ENCODE data around the gene EPHA5. TPM values are rescaled to one million over a fixed set of nuclear protein-coding genes. Genes with fewer than 3 reads are reported as not detected.

The EPHA5 gene
- total RNA-seq, 1 donor from 2014 or later: 0.04 TPM

DNA sequence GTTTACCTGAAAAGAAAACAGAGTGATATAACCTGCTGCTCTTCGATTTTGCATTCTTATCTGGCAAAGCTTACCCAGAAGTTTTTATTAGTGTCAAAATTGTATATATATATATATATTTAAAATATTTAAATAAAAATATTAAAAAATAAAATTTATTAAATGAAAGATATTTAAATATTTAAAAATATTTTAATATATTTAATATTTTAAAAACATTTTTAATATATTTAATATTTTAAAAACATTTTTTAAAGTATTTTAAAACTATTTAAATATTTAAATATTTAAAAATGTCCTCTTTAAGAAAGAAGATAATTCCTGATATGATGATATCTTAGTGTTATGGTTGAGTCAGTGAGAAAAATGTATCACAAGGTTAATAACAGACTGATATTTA is 317.2 kb downstream of the EPHA5 start:
- no peaks in the 10 kb centered on the region for H3K36me3 ChIP-seq (ENCODE audit: control insufficient read depth, insufficient read depth, low read length)
- H3K27me3 ChIP-seq (ENCODE audit: control insufficient read depth, insufficient read depth, low read length): no peaks in the 10 kb centered on the region
- DNase-seq (ENCODE audit: low read depth): no peak
- no peak overlapping the region for H3K4me3 ChIP-seq (ENCODE audit: low read depth, low read length)
- TF ChIP-seq, protein P1, sequence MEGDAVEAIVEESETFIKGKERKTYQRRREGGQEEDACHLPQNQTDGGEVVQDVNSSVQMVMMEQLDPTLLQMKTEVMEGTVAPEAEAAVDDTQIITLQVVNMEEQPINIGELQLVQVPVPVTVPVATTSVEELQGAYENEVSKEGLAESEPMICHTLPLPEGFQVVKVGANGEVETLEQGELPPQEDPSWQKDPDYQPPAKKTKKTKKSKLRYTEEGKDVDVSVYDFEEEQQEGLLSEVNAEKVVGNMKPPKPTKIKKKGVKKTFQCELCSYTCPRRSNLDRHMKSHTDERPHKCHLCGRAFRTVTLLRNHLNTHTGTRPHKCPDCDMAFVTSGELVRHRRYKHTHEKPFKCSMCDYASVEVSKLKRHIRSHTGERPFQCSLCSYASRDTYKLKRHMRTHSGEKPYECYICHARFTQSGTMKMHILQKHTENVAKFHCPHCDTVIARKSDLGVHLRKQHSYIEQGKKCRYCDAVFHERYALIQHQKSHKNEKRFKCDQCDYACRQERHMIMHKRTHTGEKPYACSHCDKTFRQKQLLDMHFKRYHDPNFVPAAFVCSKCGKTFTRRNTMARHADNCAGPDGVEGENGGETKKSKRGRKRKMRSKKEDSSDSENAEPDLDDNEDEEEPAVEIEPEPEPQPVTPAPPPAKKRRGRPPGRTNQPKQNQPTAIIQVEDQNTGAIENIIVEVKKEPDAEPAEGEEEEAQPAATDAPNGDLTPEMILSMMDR (IDR thresholded peaks at IDR 0.05; ENCODE audit: insufficient read depth, low read length, poor library complexity, severe bottlenecking): no peak

DNA sequence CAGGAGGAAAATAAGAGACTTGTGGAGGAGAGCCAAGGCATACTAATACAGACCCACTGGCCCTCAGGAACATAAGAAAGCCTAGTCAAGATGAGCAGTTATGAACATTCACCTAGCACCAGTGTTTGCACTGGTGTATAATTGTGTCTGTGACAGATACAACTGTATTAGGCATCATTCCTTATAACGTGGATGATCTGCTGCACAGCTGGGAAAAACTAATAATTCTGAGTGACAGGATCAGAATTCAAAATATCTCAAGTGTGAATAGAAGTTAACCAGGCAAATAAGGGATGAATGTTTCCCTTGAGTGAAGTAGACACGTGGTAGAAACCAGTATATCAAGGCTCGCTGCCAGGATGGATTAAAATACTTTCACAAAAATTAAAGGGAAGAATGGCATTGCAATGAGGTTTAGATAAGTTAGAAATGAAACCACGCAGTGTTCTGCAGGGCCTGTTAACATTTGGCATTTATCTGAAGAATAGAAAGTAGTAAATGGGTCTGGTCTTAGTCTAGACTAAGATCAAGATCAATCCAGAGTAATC is 325.9 kb downstream of the EPHA5 start:
- Histone ChIP-seq H3K27me3 (ENCODE audit: control insufficient read depth, insufficient read depth, low read length) (no peaks in the 10 kb centered on the region), H3K4me3 (ENCODE audit: low read depth, low read length) (no peak overlapping the region), H3K36me3 (ENCODE audit: control insufficient read depth, insufficient read depth, low read length) (no peaks in the 10 kb centered on the region)
- TF ChIP-seq, protein P1 (IDR thresholded peaks at IDR 0.05; ENCODE audit: insufficient read depth, low read length, poor library complexity, severe bottlenecking): no peak
- DNase-seq (ENCODE audit: low read depth): no peak

DNA sequence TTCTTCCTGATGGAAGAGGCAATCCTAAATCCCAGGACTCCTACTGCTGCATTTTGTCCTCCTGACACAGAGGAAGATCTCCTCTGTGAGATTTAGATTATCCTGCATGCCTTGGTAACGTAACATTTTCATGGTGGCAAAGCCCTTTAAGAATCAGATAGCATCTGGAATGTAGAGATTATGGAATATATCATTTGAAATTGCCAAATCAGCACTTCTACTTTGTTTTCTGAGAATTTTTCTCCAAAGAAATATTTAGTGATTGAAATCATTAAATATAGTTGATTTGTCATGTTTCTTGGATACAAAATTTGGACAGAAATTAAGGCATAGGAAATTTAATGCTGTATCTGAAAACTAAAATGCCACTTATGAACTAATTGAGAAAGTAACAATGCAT is 326.9 kb downstream of the EPHA5 start:
- H3K27me3 ChIP-seq (ENCODE audit: control insufficient read depth, insufficient read depth, low read length): no peaks in the 10 kb centered on the region
- no peak for DNase-seq (ENCODE audit: low read depth)
- no peaks in the 10 kb centered on the region for H3K36me3 ChIP-seq (ENCODE audit: control insufficient read depth, insufficient read depth, low read length)
- TF ChIP-seq, protein P1 (IDR thresholded peaks at IDR 0.05; ENCODE audit: insufficient read depth, low read length, poor library complexity, severe bottlenecking): no peak
- no peak overlapping the region for H3K4me3 ChIP-seq (ENCODE audit: low read depth, low read length)

DNA sequence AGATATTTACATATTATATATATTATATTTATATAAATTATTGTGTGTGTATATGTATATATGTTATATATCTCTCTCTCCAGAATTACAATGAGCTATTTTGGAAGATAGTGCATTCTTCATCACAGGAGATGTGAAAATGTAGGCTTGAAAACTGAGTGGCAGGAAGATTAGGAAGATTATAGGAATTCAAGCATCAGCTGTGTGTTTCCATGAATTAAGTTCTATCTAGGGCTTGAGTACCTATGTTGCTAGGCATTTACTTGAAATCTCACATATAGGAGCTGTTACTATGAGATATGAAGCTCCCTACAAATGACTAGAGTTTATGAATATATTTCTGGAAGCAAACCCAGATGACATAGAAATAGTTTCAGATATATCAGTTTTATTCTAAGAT is 328.7 kb downstream of the EPHA5 start:
- TF ChIP-seq, protein P1 (IDR thresholded peaks at IDR 0.05; ENCODE audit: insufficient read depth, low read length, poor library complexity, severe bottlenecking): no peak
- no peak overlapping the region for H3K4me3 ChIP-seq (ENCODE audit: low read depth, low read length)
- H3K27me3 ChIP-seq (ENCODE audit: control insufficient read depth, insufficient read depth, low read length): no peaks in the 10 kb centered on the region
- DNase-seq (ENCODE audit: low read depth): no peak
- no peaks in the 10 kb centered on the region for H3K36me3 ChIP-seq (ENCODE audit: control insufficient read depth, insufficient read depth, low read length)

DNA sequence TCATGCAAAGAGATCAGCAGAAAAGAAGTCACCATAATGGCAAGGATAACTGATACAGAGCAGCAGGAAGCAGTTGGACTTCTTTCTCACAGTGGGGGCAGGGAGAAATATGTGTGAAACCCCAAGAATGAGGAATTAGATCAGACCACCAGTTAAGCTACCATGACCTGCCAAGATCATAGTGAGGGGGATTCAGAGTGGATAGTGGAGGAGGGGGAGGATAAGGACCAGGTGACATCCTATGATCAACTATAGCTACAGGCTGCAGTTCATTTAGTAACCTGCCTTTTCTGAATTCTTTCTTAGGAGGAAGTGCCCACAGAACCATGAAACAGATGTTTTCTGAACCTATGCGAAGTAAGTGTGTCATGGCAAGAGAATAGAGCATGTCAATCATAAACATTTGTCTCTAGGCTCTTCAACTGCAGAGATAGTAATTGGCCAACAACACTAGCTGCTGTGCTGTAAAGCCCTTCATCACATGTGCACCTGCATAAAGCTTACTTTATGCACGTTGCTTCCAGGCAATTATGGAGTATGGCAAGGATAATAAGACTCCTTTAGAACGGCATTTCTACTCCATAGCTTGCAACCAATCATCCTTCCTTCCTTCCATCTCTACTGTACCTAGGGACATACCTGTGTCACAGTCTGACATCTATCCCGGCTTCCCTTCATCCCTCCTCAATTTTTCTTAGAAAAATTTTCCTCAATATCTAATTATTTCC is 329.7 kb downstream of the EPHA5 start:
- TF ChIP-seq, protein P1 (IDR thresholded peaks at IDR 0.05; ENCODE audit: insufficient read depth, low read length, poor library complexity, severe bottlenecking): no peak
- Histone ChIP-seq H3K4me3 (ENCODE audit: low read depth, low read length) (no peak overlapping the region), H3K36me3 (ENCODE audit: control insufficient read depth, insufficient read depth, low read length) (no peaks in the 10 kb centered on the region), H3K27me3 (ENCODE audit: control insufficient read depth, insufficient read depth, low read length) (no peaks in the 10 kb centered on the region)
- DNase-seq (ENCODE audit: low read depth): no peak

DNA sequence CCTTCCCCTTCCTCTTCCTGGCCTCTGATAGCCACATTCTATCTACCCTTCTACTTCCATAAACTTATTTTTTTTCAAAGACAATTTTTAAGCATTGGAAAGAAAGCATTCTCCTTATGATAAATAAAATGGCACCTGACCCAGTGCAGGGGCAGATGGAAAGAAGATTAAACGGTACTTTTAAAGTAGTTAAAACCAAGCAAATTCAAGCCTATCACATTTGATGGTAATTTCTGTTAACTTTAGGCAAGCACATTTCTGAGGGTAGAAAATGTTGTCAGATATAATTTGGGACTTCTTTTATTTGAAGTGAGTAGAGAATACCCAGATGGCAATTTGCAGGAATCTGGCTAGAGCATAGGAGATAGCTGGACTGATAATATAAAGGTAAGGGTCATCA is 332.9 kb downstream of the EPHA5 start:
- Histone ChIP-seq H3K4me3 (ENCODE audit: low read depth, low read length) (no peak overlapping the region), H3K27me3 (ENCODE audit: control insufficient read depth, insufficient read depth, low read length) (no peaks in the 10 kb centered on the region), H3K36me3 (ENCODE audit: control insufficient read depth, insufficient read depth, low read length) (no peaks in the 10 kb centered on the region)
- TF ChIP-seq, protein P1 (IDR thresholded peaks at IDR 0.05; ENCODE audit: insufficient read depth, low read length, poor library complexity, severe bottlenecking): no peak
- no peak for DNase-seq (ENCODE audit: low read depth)
